Esophagus muscularis mucosa (tissue), 4 donors: ENCODE measurements around the gene CYP24A1.

ENCODE experiments used
- EP300 ChIP-seq: sonication (generic); formaldehyde crosslinking; IDR thresholded peaks from one replicate; pipeline ENCODE4 v1.6.1; 2017; ENCODE audit warnings: antibody characterized with exemption
- POLR2AphosphoS5 ChIP-seq, 2 donors: sonication (generic); formaldehyde crosslinking; IDR thresholded peaks; one replicate each; pipeline ENCODE4 v1.6.1; 2017; ENCODE audit warnings: antibody characterized with exemption in 2 of 2
- TF ChIP-seq, protein P1 (sequence below), 3 experiments: fragments of 200-600 bp in 2 of 3; fragments of 450-650 bp in 1 of 3; sonication (generic) in 2 of 3; IDR thresholded peaks; one replicate each; pipeline ENCODE4 v1.5.1; 2017 to 2019; ENCODE audit warnings: antibody characterized with exemption in 3 of 3, mild to moderate bottlenecking in 2 of 3, moderate library complexity in 1 of 3

DNA sequence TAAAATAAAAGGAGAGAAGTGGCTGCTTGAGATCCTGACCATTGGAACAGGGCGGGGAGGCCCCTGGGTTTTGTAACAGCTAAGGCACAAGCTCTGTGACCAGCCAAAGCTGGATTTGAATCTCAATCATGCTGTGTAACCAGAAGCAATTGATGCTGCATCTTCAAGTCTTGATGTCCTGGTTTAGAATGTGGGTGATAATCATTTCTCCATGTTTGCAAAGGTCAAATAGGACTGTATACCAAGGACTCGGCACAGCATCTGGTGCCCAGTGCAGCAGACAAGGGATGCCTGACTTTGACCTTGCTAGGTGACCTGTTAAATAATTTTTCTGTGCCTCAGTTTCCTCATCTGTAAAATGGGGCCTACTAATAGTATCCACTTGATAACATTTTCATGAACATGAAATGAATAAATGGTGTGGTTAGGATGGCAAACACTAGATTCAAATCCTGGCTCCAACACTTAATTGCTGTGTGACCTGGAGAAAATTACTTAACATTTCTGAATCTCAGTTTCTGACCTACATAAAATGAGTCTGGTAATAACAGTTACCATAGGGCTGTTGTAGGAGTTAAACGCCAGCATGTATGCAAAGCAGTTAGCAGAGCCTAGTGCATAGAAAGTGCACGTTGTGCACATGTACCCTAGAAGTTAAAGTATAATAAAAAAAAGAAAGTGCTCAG lies 57.1 kb downstream of the CYP24A1 start:
- TF ChIP-seq, protein P1, sequence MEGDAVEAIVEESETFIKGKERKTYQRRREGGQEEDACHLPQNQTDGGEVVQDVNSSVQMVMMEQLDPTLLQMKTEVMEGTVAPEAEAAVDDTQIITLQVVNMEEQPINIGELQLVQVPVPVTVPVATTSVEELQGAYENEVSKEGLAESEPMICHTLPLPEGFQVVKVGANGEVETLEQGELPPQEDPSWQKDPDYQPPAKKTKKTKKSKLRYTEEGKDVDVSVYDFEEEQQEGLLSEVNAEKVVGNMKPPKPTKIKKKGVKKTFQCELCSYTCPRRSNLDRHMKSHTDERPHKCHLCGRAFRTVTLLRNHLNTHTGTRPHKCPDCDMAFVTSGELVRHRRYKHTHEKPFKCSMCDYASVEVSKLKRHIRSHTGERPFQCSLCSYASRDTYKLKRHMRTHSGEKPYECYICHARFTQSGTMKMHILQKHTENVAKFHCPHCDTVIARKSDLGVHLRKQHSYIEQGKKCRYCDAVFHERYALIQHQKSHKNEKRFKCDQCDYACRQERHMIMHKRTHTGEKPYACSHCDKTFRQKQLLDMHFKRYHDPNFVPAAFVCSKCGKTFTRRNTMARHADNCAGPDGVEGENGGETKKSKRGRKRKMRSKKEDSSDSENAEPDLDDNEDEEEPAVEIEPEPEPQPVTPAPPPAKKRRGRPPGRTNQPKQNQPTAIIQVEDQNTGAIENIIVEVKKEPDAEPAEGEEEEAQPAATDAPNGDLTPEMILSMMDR (IDR thresholded peaks at IDR 0.05) = no peak
- TF ChIP-seq EP300 (no peak), POLR2AphosphoS5 (IDR thresholded peaks at IDR 0.05) (no peak)
